HG02943 (cell line): ENCODE data around the gene FANCC.
A peak's percentile ranks its signal among the peaks of the same experiment; 100 is the strongest.
"Not testable (repeated sequence)": the region's sequence is repeated elsewhere in the genome, so short reads cannot be mapped to it uniquely, and the experiment has no call there.

ENCODE experiments used
- ATAC-seq: cut with Tn5 transposase; IDR thresholded peaks from one replicate; pipeline ENCODE4 v1.9.1; 2021; ENCODE audit warnings: mild to moderate bottlenecking, low read depth, moderate library complexity; ENCODE audit not compliant: unreplicated experiment

The FANCC gene

DNA sequence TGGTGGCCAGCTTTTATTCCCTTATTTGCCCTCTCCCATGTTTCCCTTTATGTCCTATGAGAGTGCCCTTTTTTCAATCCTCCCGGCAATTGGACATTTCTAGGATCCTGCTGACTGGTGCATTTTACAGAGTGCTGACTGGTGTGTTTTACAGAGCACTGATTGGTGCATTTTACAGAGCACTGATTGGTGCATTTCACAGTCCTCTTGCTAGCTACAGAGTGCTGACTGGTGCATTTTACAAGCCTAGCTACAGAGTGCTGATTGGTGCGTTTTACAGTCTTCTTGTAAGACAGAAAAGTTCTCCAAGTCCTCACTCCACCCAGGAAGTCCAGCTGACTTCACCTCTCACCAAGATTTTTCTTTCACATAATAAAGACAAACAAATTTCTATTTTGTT is 15.4 kb upstream of the FANCC start:
- no peak for ATAC-seq

DNA sequence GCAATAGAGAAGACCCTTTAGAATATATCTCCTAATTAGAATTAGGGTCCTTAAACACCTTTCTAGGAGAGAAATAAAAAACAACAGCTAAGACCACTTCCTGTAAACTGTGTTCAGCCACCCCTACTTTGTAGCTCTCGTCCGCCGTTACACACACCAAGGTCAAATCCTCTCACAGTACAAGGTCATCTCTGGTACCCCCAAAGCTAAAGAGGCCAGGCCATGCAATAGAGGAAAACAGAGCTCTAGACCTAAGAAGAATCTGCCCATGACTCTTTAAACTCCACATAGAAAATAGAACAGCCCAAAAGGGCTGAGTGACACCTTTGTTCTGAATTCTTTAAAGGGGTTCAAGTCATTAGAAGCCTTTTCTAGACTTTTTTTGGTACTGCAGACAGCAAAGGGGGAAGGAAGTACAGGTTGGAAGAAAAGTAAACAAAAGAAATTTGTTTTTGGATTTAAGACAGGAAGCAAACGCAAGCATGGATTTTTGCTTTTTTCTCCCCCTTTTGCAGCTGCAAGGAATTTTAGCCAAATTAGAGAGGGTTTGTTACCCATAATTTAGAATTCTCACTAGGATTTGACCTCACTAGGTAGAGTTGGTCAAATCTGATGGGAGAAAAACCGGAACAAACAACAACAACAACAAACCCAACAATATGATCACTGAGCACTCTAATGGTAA is 13.4 kb upstream of the FANCC start:
- no peak for ATAC-seq

GRCh38 chr9:95329061-95329460 is 11.6 kb upstream of the FANCC start:
- ATAC-seq, result not testable (repeated sequence)

DNA sequence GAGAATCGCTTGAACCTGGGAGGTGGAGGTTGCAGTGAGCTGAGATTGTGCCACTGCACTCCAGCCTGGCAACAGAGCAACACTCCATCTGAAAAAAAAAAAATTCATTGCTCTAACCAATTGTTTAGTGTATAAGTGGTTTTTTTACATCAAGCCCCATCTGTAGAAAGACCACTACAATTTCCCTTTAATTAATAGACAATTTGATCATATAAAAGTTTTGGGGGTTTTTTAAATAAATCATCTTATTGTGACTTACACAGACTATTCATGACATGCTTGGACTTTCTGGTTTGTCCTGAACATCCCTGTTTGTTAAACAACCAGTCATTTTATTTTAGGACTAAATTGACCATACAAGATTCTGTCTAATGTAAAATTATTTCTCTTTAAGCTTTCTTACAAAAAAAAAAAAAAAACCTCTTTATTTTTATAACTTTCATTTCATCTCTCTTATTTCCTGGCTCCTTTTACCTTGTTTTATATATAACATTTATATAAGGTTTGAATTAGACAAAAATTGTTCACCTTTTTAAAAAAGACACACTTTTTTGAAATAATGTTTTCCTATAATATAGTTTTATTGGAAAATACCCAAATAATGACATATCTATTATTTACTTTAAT is 9.8 kb upstream of the FANCC start:
- ATAC-seq, result no peak

DNA sequence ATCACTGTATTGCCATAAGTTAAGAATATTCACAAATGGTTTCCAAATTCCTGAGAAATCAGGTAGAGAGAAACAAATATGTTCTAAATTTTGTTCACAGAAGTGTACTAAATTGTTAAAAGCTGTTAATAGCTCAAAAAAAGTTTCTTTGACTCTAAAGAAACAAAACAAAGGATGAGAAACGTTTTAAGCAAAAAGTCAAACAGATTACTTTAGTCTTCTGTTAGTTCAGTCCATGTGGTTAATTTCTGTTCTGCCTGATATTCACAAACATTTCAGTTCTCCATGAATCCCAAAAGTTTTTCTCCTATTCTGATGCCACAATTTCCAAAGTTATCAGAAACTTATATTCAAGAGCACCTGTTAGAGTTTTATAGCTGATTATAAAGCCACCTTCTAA is 7.7 kb upstream of the FANCC start:
- ATAC-seq, result no peak

- no peak for ATAC-seq
Measured at GRCh38 chr9:95317893-95318211, 343 bp upstream of the FANCC start.

GRCh38 chr9:95316794-95317118 is 753 bp downstream of the FANCC start:
- ATAC-seq, result peak; percentile 55

DNA sequence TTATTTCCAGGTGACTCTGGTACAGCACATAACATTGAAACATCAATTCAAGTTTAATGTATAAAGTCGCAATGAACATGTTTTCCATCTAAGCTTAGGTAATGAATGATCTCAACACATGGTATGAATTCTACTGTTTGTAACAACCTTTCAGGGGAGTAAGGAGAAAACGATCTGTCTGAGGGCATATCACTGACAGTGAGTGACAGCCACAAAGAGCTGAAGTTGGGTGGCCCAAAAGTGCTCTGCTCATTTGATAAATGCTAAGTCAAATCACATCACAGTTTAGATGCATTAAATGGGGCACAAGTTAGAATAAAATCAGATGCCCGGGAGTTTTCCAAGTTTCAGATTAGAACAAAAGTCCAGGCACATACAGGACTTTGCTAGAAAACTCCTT is 1.2 kb downstream of the FANCC start:
- no peak for ATAC-seq

DNA sequence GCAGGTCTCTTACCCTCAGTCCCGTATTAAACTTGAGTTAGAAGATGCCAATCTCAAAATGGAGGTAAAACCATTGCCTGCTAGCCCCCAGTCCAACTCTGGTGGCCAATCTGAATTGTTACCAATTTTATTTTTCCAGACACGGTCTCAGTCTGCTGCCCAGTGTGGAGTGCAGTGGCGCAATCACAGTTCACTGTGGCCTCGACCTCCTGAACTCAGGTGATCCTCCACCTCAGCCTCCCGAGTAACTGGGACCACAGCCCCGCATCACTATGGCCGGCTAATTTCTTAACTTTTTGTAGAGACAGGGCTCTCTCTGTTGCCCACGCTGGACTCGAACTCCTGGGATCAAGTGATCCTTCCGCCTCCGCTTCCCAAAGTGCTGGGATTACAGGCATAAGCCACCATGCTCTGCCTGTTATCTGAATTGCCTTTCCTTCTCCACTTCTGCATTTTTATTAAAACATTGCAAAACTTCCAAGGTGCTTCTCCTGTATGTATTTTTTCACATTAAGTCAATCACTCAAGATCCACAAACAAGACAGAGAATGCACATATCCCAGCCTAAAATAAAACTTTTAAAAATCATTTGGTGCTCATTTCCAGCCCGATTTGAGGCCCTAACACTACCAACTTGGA is 2.3 kb downstream of the FANCC start:
- no peak for ATAC-seq

DNA sequence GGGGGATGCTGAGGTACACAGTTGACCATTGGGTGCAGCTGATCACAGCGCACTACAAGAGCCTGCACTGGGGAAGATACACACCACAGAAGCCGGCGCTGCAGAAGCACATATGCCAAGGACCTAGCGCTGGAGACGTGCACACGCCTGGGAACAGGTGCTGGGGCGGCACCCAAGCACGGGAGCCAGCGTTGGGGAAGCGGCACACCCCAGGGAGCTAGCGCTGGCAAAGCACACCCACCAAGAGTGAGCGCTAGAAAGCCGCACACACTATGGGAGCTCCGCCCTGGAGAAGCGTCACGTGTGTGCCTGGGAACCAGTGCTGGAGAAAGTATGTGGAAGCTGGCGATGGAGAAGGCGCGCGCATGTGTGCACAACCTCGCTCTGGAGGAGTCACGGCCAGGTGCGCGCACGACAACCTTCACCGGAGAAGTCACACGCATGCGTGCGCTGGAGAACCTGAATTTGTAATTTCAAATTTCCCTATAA is 4.5 kb downstream of the FANCC start:
- ATAC-seq, result no peak

DNA sequence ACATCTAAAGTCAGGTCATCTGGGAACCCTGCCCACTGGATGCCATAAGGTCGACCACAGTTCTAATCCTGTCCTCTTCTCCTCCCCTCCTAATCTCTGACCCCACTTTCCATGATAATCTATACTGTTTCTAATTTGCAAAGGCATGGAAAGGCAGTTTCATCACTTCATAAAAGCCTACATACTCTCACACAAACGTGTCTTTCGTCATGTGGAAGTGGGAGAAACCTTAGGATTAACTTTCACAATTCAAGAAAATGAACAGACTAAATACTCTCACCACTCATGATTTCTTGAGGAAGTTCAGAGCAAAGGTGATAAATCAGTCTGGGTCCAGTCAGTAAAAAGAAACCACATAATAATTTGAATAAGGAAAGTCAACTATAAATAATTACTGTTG is 5.5 kb downstream of the FANCC start:
- no peak for ATAC-seq

DNA sequence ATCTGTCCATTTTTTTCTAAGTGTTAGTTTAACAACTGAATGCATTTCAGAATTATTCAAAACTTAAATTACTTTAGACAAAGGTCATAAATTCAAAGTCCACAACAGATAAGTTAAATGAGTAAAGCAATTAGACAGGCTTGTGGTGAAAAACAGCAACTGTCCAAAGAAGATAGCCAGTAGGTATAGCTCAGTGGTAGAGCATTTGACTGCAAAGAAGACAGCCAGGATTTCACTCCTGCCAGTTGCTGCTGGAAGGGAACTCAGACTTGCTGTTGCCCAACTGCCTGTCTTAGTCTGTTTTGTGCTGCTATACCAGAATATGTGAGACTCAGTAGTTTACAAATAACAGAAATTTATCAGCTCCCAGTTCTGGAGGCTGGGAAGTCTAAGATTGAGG is 10.0 kb downstream of the FANCC start:
- no peak for ATAC-seq

GRCh38 chr9:95306819-95307218 is 10.7 kb downstream of the FANCC start:
- ATAC-seq, result no peak

GRCh38 chr9:95305770-95306492 is 11.6 kb downstream of the FANCC start:
- ATAC-seq, result no peak

DNA sequence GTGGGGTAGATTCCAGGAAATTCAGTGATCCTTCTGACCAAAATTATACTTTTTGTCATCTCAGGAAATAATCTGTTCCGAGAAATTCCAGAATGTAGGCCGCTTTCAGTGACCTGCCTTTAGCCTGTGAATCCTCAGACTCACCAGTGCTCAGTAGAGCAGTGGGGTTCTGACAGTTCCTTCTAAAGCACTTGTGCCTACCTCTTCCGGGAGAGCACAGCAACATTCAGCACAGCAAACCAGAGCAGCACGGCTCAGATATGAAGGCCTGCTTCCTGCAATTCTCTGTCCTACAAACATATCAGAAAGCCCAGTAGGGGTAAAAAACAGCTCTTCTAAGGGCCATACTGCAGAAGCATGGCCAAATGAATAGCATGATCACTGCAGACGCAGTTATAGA is 15.0 kb downstream of the FANCC start:
- ATAC-seq, result no peak

GRCh38 chr9:95297760-95298159 is 19.7 kb downstream of the FANCC start:
- ATAC-seq, result no peak

- no peak for ATAC-seq
Measured at GRCh38 chr9:95297316-95297715, 20.2 kb downstream of the FANCC start.

DNA sequence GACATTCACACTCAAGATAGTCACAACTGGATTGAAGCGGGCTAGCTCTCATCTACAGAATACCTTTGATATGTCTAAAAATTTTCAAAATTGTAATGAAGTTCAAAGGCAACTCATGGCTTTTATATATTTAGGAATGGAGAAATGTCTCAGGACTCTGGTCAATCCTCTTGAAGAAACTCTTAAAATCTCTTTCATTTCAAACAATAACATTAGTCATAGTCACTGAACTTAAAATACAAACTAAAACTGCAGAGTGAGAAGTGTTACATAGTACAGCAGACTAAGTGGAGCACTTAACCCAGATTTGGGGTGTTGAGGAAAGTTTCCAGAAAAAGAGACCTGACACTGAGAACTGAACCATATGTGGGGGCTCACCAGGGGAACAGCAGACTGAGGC is 20.7 kb downstream of the FANCC start:
- no peak for ATAC-seq

GRCh38 chr9:95293296-95293695 is 24.2 kb downstream of the FANCC start:
- not testable (repeated sequence) for ATAC-seq

- ATAC-seq, result no peak
Measured at GRCh38 chr9:95292226-95292625, 25.3 kb downstream of the FANCC start.

GRCh38 chr9:95286151-95286550 is 31.4 kb downstream of the FANCC start:
- no peak for ATAC-seq

DNA sequence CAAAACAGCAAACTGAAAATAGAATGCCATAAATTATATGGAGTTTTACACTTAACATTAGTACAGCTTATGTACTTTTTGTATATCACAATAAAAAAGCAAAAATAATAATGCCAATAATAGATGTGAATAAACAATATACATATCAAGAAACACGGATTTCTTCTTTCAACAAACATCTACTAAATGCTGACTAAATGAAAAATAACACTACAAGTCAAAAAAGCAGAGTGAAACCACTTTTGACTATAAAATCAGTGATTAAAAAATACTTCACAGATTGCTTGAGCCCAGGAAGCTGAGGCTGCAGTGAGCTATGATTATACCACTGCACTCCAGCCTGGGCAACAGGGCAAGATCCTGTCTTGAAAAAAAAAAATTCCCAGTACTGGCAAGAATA is 32.2 kb downstream of the FANCC start:
- no peak for ATAC-seq
